ENCODE results near the gene C4B.

C4B gene

DNA sequence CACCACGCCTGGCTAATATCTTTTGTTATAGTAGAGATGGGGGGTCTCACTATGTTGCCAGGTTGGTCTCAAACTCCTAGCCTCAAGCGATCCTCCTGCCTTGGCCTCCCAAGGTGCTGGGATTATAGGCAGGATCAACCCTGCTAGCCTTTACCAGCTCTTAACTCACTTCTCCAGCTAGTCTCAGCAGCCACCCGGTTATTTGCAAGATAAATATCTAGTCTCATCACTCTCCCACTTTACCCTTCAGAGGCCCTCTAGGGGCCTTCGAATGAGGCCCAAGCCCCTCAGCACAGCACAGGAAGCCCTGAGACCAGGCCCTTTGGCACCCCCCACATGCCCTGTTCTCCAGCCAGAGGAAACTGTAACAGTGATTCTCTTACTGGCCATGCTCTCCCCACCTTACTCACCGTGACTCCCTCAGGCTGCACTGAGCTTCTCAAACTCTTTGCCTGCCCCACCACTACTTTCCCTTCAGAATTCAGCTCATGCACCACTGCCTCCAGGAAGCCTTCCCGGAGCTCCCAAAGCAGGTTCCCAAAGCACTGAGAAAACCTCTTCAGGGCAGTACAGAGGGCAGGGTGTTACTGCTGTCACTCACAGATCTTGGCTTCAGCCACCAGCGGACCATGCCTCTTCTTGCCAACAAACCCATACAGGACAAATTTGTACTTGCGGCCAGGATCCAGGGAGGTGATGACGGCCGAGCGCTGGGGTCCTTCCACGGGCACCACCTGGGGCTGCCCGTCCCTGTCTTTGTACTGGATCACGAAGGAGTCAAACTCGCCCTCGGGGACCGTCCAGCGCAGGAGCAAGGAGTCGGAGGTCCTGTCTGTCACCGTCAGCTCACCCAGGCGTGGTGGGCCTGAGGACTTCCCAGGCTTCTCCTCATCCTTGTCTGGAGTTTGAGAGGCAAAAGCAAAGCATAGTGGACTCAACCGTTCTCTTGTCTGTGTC is 69.5 kb downstream of the C4B start:
- TF ChIP-seq, protein P1, sequence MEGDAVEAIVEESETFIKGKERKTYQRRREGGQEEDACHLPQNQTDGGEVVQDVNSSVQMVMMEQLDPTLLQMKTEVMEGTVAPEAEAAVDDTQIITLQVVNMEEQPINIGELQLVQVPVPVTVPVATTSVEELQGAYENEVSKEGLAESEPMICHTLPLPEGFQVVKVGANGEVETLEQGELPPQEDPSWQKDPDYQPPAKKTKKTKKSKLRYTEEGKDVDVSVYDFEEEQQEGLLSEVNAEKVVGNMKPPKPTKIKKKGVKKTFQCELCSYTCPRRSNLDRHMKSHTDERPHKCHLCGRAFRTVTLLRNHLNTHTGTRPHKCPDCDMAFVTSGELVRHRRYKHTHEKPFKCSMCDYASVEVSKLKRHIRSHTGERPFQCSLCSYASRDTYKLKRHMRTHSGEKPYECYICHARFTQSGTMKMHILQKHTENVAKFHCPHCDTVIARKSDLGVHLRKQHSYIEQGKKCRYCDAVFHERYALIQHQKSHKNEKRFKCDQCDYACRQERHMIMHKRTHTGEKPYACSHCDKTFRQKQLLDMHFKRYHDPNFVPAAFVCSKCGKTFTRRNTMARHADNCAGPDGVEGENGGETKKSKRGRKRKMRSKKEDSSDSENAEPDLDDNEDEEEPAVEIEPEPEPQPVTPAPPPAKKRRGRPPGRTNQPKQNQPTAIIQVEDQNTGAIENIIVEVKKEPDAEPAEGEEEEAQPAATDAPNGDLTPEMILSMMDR (IDR thresholded peaks at IDR 0.05; ENCODE audit: insufficient read depth, missing control alignments), result no peak
- no peak for DNase-seq (ENCODE audit: insufficient read length, low spot score)
- FAIRE-seq, result no peak

DNA sequence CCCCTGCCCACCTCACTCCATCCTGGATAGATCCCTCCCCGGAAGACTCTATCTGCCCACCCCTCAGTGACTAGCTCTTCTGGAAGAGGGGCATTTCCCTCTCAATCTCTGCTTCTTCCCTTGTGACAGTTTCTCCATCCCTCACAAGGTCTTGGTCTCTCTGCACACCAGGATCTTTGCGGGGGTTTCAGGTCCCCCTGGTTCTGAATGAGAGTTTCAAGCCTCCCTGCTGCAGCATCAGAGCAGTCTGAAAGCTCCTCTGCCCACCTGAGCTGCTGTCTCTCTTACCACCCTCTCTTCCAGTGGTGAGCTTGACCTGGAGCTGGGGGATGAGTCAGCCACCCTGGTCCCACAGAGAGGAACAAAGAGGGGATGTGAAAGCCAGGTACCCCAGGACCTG is 70.2 kb downstream of the C4B start:
- DNase-seq (ENCODE audit: insufficient read length, low spot score) (no peak), FAIRE-seq (no peak)
- TF ChIP-seq, protein P1 (IDR thresholded peaks at IDR 0.05; ENCODE audit: insufficient read depth, missing control alignments), result no peak

All from D721Med (cell line).